Stimulated activated CD4-positive, alpha-beta T cell treated with anti-CD3 and anti-CD28 coated beads, TNF-alpha, amount 100 ng/mL, for 24 hours (primary cell): ENCODE measurements around the gene DAZAP2.
"Not testable (repeated sequence)": the region's sequence is repeated elsewhere in the genome, so short reads cannot be mapped to it uniquely, and the experiment has no call there.

Experiments used
- DNase-seq, 3 experiments: peaks; one replicate each; pipeline ENCODE4 v3.0.0-alpha.2; 2020; ENCODE audit warnings: low read depth in 3 of 3

DAZAP2 gene

GRCh38 chr12:51217133-51217967 lies 21.3 kb upstream of the DAZAP2 start:
- no peak for DNase-seq

GRCh38 chr12:51217968-51218606 lies 20.5 kb upstream of the DAZAP2 start, which contains the start of gene POU6F1:
Gene POU6F1 (minus strand): TSS chr12:51218062. CDS start chr12:51206836, 11,226 bp downstream.
- peak; percentile 31 to 61 (median 39) for DNase-seq

GRCh38 chr12:51218607-51219161 lies 19.9 kb upstream of the DAZAP2 start:
- DNase-seq, result no peak

GRCh38 chr12:51219322-51219721 lies 19.3 kb upstream of the DAZAP2 start:
- DNase-seq, result no peak

GRCh38 chr12:51219857-51220256 lies 18.8 kb upstream of the DAZAP2 start:
- DNase-seq, result not testable (repeated sequence)

- no peak for DNase-seq
Measured at GRCh38 chr12:51222461-51222860, 16.2 kb upstream of the DAZAP2 start.

- DNase-seq, result no peak
Measured at GRCh38 chr12:51224625-51225024, 14.0 kb upstream of the DAZAP2 start.

GRCh38 chr12:51225234-51225633 lies 13.4 kb upstream of the DAZAP2 start:
- DNase-seq, result no peak

GRCh38 chr12:51225771-51226170 lies 12.9 kb upstream of the DAZAP2 start:
- no peak for DNase-seq

- DNase-seq, result not testable (repeated sequence)
Measured at GRCh38 chr12:51227112-51227511, 11.5 kb upstream of the DAZAP2 start.

- DNase-seq, result no peak
Measured at GRCh38 chr12:51227962-51228361, 10.7 kb upstream of the DAZAP2 start.

- DNase-seq, result no peak
Measured at GRCh38 chr12:51229116-51229809, 9.4 kb upstream of the DAZAP2 start.

- no peak for DNase-seq
Measured at GRCh38 chr12:51232642-51233041, 6.0 kb upstream of the DAZAP2 start.

- no peak for DNase-seq
Measured at GRCh38 chr12:51234530-51234929, 4.1 kb upstream of the DAZAP2 start.

- DNase-seq, result no peak
Measured at GRCh38 chr12:51238037-51238509, 553 bp upstream of the DAZAP2 start.

GRCh38 chr12:51240971-51241370 lies 2.3 kb downstream of the DAZAP2 start:
- no peak for DNase-seq

GRCh38 chr12:51242120-51242519 lies 3.5 kb downstream of the DAZAP2 start:
- DNase-seq, result no peak

GRCh38 chr12:51242876-51243275 lies 4.2 kb downstream of the DAZAP2 start:
- DNase-seq, result no peak

GRCh38 chr12:51244269-51244668 lies 5.6 kb downstream of the DAZAP2 start:
- DNase-seq, result no peak

- DNase-seq, result no peak
Measured at GRCh38 chr12:51245476-51246253, 7.0 kb downstream of the DAZAP2 start.

- DNase-seq, result no peak
Measured at GRCh38 chr12:51246254-51246853, 7.7 kb downstream of the DAZAP2 start.
